ENCODE data around the gene ECHS1.
"Not testable (repeated sequence)": the region's sequence is repeated elsewhere in the genome, so short reads cannot be mapped to it uniquely, and the experiment has no call there.

GRCh38 chr10:133414401-133414800, 41.2 kb upstream of the ECHS1 start:
- not testable (repeated sequence) for TF ChIP-seq CTCF (IDR thresholded peaks at IDR 0.05); ZFX (IDR thresholded peaks at IDR 0.05; ENCODE audit: borderline replicate concordance)

All from 22Rv1 (cell line).